NCI-H2107 (cell line): ENCODE results near the gene RSPO3.

Source experiments
- DNase-seq: peaks from one replicate; lab custom pipeline; 2025; lab: John Stamatoyannopoulos, UW

RSPO3 gene

DNA sequence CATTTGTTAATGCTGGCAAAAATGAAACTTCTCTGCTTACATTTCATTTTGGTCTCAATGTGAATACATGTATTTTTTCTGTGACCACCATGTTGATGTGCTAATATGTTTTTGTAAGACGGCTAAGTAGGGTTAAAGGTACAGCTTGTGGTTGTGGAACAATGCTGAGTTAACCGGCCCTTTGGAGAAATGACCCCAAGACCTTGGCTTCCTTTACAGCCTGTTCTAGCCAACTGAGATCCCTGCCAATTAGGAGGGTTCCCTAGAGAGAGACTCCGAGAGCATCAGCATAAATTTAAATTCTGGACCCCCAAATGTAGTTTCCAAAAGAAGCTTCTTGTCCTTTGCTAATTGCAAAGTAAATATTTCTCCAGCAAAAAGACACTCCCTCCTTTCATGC, 44.4 kb downstream of the RSPO3 start:
- DNase-seq = no peak

GRCh38 chr6:127164036-127164435, 45.6 kb downstream of the RSPO3 start:
- DNase-seq = no peak

- DNase-seq = no peak
Observed at GRCh38 chr6:127164565-127164964, 46.1 kb downstream of the RSPO3 start.

DNA sequence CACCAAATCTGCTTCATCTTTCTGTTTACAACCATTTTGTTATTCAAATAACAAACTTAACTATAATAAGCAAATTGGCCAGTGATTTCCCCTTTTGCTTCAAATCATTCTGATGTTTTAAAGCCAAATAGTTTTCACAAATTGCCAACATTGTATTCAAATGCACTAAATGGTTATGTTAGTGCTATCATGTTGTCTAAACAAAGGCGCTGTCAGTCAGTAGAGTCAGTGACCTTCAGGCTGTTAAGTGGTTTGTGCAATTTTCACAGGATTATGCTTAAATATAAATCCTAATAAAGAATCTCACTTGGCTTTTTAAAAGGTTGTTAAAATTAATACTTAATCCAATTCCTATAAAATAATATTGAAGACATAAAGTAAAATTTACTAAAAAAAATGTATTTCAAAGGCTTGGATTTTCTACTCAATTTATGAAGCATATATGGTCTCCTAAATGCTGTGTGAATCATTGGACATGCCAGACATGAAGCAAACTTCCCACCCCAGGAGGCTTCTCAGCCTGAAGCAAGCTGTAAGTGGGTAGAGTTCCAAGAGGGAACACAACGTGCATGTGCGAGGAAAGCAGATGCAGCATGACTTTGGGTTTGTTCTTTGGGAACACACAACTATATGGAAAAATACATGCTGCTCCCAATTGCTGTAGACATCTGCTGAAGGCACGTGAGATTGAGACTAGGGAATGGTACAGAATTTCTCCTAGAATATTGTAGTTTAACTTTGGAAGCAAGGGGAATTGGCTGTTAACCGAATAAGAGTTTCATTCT, 54.9 kb downstream of the RSPO3 start:
- DNase-seq = no peak

DNA sequence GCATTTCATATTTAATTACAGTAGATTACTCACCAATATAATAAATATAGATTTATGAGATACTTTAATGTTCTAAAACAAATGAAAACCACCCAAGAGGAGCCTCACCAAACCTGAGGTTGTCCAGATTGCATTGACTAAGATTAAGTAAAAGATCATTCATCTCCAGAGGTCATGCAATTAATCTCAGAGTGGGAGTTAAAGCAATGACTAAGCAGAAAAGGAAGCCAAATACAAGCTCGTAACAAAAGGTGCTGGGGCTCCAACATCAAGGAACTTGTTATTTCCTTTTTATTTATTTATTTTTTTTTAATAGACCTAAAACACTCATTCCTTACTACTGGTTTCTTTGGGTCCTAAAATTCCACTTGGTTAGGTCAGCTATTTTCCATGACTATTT, 57.7 kb downstream of the RSPO3 start:
- DNase-seq = no peak

- DNase-seq = no peak
Observed at GRCh38 chr6:127177030-127177922, 58.8 kb downstream of the RSPO3 start.

DNA sequence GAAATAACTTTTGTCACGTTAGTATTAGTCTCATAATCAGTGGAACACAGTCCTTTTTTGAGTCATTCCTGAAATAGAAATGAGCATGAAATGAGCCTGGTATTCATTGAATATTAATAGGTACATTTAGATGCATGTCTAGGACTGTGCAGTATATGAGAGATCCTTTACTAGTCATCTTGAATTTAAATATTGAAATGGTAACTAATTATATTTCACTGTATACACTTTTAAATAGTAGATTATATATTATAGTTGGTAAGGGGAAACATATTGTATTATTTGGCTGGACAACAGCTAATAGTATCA, 59.4 kb downstream of the RSPO3 start:
- DNase-seq = no peak

DNA sequence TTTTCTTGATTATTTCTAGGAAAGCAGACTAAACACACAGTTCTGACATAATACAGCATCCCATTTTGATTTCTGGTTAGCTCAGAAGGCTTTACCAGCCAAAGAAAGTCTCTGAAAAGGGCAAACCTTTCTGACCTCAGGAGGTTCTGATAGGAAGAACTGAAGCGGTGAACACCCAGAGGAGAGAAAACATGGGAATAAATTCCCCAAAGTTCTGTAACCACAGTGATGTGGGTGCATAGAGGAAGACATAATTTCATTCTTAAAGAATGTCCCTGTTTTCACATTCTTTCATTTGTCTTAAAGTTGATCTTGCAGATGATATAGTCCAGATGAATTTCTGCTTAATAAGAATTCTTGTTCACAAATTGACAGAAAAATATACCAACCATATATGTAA, 60.3 kb downstream of the RSPO3 start:
- no peak for DNase-seq

- DNase-seq = no peak
Observed at GRCh38 chr6:127180426-127180825, 62.0 kb downstream of the RSPO3 start.

DNA sequence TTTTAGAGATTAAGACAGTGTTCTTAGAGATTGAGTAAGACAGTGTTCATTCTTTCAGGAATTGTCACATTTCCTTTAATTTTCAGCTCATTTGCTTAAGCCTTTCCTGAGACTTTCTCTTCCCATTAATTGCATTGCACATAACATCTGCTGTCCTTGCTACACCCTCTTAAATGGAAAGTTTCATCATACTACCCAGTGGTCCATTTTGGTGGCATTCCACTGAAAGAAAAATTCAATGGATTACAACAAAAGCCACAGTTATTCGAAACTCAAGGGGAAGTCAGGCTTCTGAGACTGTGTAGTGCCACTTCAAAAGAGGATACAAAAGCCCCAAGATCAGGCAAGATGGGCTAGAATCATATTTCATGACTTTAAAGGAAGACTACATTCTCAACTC, 64.0 kb downstream of the RSPO3 start:
- DNase-seq = no peak

DNA sequence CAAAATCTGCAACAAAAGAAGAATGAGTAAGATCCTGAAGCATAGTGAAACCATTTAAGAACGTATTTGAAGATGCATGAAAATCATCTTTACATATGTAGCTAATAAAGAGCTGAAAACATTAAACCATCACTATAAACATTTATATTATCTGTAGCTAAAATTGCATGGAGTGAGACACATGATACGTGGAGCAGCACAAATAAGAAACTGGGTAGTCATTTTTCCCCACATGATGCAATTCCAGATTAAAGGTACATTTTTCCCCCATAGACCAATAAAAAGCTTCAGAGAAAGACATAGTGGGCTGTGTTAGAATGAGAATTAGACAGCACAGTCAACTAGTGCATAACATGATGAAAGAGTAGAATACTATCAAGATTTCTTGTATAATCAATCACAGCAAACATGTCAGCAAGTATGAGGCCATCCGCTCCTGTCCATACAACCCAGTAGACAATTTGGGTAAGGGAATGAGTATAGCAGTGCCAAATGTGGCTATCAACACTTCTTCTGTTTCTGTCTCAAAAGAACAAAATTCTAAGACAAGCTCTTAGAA, 67.0 kb downstream of the RSPO3 start:
- DNase-seq = no peak

DNA sequence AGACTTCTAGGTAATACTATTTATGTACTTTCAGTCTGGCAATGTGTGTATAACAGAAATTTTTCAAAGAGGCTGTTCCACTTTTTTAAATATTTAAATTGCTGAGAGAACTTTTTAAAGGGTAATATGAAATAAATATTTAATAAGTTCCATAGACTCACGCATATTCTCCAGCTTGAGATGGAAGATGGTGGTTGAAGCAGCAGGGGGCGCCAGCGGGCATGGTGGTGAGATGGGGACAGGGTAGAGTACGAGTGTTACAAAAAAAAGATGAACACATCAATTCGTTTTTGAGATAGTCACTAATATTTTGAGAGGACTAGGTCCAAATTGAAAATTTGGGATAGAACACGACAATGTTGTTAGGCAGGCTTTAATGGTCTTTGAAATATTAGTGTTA, 68.4 kb downstream of the RSPO3 start:
- DNase-seq = no peak

- DNase-seq = no peak
Observed at GRCh38 chr6:127188744-127189143, 70.3 kb downstream of the RSPO3 start.

GRCh38 chr6:127190552-127190951, 72.1 kb downstream of the RSPO3 start:
- DNase-seq = no peak

DNA sequence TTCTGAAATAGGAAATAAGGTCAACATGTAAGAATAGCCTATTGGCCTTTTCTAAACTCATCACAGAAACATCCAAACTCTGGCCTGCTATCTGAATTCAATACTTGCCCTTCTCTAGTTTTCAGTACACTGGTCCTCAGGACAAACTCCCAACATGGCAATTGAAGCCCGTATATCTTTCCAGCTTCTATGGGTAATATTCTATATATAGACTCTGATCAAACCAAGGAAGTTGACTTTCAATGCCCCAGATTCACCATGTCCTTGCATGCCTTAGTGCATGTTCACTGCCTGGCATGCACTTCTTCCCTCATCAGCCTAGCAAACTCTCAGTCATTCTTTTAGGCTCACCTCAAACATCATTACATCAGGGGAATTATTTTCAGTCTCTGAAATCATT, 73.2 kb downstream of the RSPO3 start:
- DNase-seq = no peak

DNA sequence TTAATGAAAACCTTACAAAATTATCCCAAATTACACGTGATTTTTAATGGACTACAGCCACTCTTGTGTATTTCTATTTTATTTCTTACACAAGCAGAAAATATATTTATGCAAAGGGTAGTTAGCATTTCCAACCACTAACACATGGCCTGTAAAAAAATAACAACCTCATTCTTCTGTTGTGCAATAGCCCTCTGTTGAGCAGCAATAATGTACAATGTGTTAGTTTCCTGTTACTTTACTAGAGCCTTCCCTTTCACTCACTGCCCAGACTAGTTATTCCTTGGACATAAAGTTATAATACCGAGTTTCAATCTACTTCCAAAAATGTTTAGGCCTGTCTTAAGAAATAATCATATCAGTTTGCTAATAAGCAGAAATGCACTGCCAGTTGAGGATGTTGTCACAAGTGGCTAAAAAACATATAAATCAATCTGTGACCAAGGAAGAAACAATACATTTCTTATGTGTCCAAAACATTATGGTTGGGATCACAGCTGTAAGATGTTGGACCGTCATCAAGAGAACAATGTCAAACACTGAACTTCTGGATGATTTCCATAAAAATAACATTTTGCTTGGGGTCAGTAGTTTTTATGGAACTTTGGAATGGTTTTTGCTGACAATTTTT, 74.6 kb downstream of the RSPO3 start:
- DNase-seq = no peak

DNA sequence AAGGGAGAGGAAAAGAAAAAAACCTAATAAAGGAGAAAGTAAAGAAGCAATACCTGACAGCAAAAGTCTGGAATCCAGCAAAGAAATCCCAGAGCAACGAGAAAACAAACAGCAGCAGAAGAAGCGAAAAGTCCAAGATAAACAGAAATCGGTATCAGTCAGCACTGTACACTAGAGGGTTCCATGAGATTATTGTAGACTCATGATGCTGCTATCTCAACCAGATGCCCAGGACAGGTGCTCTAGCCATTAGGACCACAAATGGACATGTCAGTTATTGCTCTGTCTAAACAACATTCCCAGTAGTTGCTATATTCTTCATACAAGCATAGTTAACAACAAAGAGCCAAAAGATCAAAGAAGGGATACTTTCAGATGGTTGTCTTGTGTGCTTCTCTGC, 77.4 kb downstream of the RSPO3 start:
- no peak for DNase-seq

DNA sequence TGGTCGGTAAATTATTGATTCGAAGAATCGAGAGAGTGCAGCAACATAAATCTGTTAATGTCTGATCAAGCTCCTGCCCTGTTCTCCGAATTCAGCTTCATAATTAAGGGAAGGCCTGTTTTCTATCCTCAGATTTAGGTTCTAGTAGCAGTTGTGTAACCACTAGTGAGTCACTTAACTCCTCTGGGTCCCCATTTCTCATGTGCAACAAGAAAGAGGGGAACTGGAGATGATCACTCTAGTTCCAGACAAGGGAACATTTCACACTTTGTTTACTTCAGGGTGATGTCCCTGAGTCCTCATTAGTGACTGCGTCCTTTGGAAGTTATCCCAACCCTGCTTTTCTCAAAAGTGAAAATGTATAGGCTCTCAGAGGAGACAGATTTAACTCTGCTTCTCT, 80.1 kb downstream of the RSPO3 start:
- DNase-seq = no peak

DNA sequence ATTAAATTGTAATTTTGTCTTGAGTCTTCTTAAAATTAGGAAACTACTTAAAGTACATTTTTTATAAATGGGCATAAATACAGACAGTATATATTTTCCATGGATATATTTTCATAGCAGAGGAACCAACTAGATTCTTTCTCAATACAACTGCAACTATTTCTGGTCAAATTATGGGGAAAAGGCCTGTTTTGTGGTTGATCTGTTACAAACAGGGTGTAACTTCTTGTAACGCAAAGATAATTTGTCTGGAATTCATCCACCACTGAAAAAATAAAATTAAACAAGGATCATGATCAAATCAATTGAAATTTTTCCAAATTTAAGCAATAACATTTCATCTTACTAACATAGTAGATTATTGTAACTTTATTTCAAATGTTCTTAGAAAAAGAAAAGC, 81.0 kb downstream of the RSPO3 start:
- DNase-seq = no peak

GRCh38 chr6:127200114-127200513, 81.6 kb downstream of the RSPO3 start:
- DNase-seq = no peak

DNA sequence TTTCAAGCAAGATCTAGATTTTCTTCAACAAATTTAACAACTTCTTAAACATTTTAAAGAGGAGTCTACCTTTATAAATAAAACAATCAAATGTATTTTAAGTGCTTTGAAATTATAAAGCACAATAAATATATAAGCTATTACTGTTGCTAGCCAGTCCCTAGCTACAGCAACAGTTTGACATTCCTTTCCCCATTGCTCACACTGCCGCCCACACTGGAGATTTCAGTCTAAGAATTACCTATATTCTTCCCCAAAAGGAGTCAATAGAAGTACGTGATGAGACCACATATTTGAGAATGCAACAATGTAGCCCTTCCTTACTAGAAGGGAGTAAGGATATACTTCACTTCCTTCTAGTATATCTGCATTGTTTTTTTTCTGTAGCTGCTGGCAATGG, 82.8 kb downstream of the RSPO3 start:
- DNase-seq = no peak

- DNase-seq = no peak
Observed at GRCh38 chr6:127202676-127203075, 84.2 kb downstream of the RSPO3 start.

DNA sequence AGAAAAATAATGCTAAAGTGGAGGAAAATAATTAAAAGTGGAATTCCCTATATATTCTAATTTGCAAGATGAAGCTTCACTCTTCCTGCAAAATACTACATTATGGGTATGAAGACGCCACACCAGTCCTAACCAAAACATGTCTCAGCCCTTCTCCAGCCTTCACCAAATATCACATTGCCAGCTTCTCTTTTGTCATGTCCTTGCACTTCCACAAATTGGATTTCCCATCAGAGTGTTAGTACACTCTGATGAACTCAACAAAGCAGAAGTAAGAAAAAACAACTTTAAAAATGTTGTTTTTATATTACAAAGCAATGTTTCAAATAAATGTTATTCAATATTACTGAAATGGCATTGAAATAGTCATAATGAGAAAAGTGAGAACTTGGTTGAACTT, 85.8 kb downstream of the RSPO3 start:
- no peak for DNase-seq
